ENCODE data around the gene AKAP12.

GRCh38 chr6:151326116-151326825, 86.5 kb downstream of the AKAP12 start:
- TF ChIP-seq EP300 (IDR thresholded peaks at IDR 0.05; ENCODE audit: borderline replicate concordance) (no peak), MAX (IDR thresholded peaks at IDR 0.05) (no peak), TAF1 (IDR thresholded peaks at IDR 0.05; ENCODE audit: low read depth) (no peak)
- TF ChIP-seq, protein P1, sequence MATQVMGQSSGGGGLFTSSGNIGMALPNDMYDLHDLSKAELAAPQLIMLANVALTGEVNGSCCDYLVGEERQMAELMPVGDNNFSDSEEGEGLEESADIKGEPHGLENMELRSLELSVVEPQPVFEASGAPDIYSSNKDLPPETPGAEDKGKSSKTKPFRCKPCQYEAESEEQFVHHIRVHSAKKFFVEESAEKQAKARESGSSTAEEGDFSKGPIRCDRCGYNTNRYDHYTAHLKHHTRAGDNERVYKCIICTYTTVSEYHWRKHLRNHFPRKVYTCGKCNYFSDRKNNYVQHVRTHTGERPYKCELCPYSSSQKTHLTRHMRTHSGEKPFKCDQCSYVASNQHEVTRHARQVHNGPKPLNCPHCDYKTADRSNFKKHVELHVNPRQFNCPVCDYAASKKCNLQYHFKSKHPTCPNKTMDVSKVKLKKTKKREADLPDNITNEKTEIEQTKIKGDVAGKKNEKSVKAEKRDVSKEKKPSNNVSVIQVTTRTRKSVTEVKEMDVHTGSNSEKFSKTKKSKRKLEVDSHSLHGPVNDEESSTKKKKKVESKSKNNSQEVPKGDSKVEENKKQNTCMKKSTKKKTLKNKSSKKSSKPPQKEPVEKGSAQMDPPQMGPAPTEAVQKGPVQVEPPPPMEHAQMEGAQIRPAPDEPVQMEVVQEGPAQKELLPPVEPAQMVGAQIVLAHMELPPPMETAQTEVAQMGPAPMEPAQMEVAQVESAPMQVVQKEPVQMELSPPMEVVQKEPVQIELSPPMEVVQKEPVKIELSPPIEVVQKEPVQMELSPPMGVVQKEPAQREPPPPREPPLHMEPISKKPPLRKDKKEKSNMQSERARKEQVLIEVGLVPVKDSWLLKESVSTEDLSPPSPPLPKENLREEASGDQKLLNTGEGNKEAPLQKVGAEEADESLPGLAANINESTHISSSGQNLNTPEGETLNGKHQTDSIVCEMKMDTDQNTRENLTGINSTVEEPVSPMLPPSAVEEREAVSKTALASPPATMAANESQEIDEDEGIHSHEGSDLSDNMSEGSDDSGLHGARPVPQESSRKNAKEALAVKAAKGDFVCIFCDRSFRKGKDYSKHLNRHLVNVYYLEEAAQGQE (IDR thresholded peaks at IDR 0.05; ENCODE audit: low read depth) = no peak
